Activated CD4-positive, alpha-beta memory T cell treated with anti-CD3 and anti-CD28 coated beads for 36 hours (primary cell): Measurements from ENCODE around the gene B3GAT2. TPM values are rescaled to one million over a fixed set of nuclear protein-coding genes. Genes with fewer than 3 reads are reported as not detected.

ENCODE experiments used
- CTCF ChIA-PET: fragments of 350-600 bp; sonication (Branson Sonifier 250); formaldehyde crosslinking; loops from one replicate; lab custom pipeline; 2021; ENCODE audit warnings: antibody characterized with exemption, inconsistent platforms; lab: Charles Lee
- POLR2A ChIA-PET: fragments of 350-600 bp; sonication (Branson Sonifier 250); formaldehyde crosslinking; loops from one replicate; lab custom pipeline; 2021; ENCODE audit warnings: antibody characterized with exemption; lab: Charles Lee
- DNase-seq: peaks from one replicate; pipeline ENCODE4 v3.0.0-alpha.2; 2020
- H3K27ac Mint-ChIP-seq: one replicate; pipeline ENCODE4 v1.8.0; 2021; ENCODE audit warnings: mixed read lengths
- H3K27me3 Mint-ChIP-seq: one replicate; pipeline ENCODE4 v1.8.0; 2021; ENCODE audit warnings: mixed read lengths
- H3K36me3 Mint-ChIP-seq: one replicate; pipeline ENCODE4 v1.8.0; 2021; ENCODE audit warnings: mixed read lengths
- H3K4me1 Mint-ChIP-seq: one replicate; pipeline ENCODE4 v1.8.0; 2021; ENCODE audit warnings: low read depth, mixed read lengths
- H3K4me3 Mint-ChIP-seq: one replicate; pipeline ENCODE4 v1.8.0; 2021; ENCODE audit warnings: mild to moderate bottlenecking, mixed read lengths
- H3K9me3 Mint-ChIP-seq: one replicate; pipeline ENCODE4 v1.8.0; 2021; ENCODE audit warnings: mixed read lengths
- intact Hi-C: fragments of 100-400 bp; cut with micrococcal nuclease; formaldehyde crosslinking; loops from one replicate; pipeline ENCODE4 v1.15.1; 2023
- total RNA-seq, 2 experiments: library from RNA; stranded (reverse); gene quantifications; one replicate each; pipeline ENCODE4 v1.2.3, GENCODE V29; 2021

The B3GAT2 gene
- total RNA-seq, 2 experiments from 2014 or later = 0.05 TPM

DNA sequence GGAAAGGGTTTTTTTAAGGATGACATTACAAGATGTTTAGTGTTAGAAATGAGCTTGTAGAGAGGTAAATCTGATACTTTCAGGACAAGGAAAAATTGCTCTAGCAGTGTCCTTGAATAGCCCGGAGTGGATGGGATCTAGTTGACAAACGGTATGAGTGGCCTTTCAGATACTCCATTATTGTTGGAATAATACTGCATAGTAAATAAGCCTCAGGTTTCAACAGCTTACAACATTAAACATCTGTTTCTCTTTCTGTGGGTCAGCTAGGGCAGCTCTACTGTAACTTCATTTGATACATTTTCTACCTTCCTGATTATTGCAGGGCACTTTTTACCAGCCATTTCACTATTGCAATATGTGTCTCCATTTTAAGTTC lies 118.0 kb downstream of the B3GAT2 start:
- H3K4me3 Mint-ChIP-seq = no peak overlapping the region
- no peak overlapping the region for H3K27ac Mint-ChIP-seq
- peaks cover 6% of the 10 kb centered on the region for H3K36me3 Mint-ChIP-seq
- no peak for DNase-seq
- CTCF ChIA-PET = no interaction called here
- intact Hi-C loops = no loop called here
- H3K27me3 Mint-ChIP-seq = no peaks in the 10 kb centered on the region
- no peaks in the 10 kb centered on the region for H3K9me3 Mint-ChIP-seq
- peaks cover 5% of the 10 kb centered on the region for H3K4me1 Mint-ChIP-seq
- POLR2A ChIA-PET = interaction anchor here (0.6 kb wide), 1 partner anchor 170 kb away, joined by 4 read pairs; no protein-coding TSS in a partner anchor

DNA sequence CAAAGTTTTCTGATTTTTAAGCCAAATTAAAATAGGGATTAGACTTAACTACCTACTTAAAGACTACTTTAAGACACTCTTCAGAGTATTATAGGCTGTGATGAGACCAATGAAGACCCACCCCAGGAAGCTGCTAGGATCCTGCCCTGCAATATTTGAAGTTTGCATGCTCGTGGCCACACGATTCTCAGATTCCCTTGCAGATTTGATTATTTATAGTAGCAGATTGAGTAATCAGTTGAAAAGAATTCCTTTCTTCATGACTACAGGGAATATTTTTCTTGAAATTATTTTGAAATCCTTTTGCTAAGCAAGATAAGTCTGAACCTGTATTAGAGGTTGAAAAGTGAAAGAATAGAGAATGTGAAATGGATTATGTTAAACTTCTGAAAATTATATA lies 122.3 kb downstream of the B3GAT2 start:
- Mint-ChIP-seq H3K27ac (no peak overlapping the region), H3K36me3 (peaks cover 14% of the 10 kb centered on the region), H3K4me3 (no peak overlapping the region), H3K9me3 (peaks cover 4% of the 10 kb centered on the region), H3K4me1 (peaks cover 5% of the 10 kb centered on the region), H3K27me3 (no peaks in the 10 kb centered on the region)
- intact Hi-C loops = no loop called here
- no peak for DNase-seq
- ChIA-PET CTCF (no interaction called here), POLR2A (interaction anchor here (0.6 kb wide), 1 partner anchor 96 kb away, joined by 4 read pairs; no protein-coding TSS in a partner anchor)

DNA sequence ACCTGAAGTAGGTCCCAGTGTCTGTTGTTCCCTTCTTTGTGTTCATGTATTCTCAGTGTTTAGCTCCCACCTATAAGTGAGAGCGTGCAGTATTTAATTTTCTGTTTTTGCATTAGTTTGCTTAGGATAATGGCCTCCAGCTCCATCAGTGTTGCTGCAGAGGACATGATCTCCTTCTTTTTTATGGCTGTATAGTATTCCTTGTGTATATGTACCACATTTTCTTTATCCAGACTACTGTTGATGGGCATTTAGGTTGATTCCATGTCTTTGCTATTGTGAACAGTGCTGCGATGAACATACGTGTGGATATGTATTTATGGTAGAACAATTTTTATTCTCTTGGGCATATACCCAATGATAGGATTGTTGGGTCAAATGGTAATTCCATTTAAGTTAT lies 125.4 kb downstream of the B3GAT2 start:
- Mint-ChIP-seq H3K9me3 (peaks cover 4% of the 10 kb centered on the region), H3K36me3 (peaks cover 12% of the 10 kb centered on the region), H3K4me1 (peaks cover 4% of the 10 kb centered on the region), H3K27me3 (no peaks in the 10 kb centered on the region), H3K4me3 (no peak overlapping the region), H3K27ac (no peak overlapping the region)
- intact Hi-C loops = no loop called here
- CTCF ChIA-PET = no interaction called here
- POLR2A ChIA-PET = no interaction called here
- no peak for DNase-seq

DNA sequence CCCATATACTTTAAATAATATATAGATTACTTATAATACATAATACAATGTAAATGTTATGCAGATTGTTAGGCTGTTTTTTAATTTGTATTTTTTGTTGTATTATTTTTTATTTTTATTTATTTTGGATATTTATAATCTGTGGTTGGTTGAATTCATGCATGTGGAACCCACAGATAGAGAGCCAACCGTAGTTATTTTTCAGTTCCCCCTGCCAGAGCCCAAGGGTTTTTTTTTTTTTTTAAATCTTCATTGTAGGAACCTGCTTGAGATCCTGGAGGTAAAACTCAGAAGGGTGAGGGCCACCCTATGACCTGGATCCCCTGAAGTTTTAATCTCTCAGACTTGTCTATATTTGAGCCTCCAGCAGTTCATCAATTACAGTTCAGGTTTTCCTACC lies 133.2 kb downstream of the B3GAT2 start:
- no peak for DNase-seq
- Mint-ChIP-seq H3K27me3 (no peaks in the 10 kb centered on the region), H3K36me3 (peaks cover 20% of the 10 kb centered on the region), H3K27ac (no peak overlapping the region), H3K4me3 (no peak overlapping the region), H3K4me1 (peaks cover 4% of the 10 kb centered on the region), H3K9me3 (peaks cover 18% of the 10 kb centered on the region)
- POLR2A ChIA-PET = no interaction called here
- CTCF ChIA-PET = no interaction called here
- intact Hi-C loops = no loop called here

DNA sequence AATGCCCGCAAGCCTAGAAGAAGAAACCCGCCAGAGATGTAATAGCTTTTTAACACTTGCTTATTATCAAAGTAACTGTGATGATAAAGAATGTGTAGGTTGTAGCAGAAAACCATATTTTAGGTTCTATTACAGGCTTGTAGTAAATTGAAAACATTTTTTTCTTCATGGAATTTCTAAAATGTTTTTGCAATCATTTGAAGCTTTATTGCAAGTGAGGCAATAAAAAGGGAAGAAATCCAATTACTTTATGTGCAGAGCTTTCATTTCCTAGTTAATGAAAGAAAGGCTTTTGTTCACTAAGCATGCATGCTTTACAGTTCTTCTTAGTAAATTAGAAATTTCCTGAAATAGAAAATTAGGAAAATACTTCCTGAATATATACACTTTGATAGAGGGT lies 135.1 kb downstream of the B3GAT2 start:
- Mint-ChIP-seq H3K4me1 (no peaks in the 10 kb centered on the region), H3K27ac (no peak overlapping the region), H3K36me3 (peaks cover 20% of the 10 kb centered on the region), H3K9me3 (peaks cover 18% of the 10 kb centered on the region), H3K4me3 (no peak overlapping the region), H3K27me3 (no peaks in the 10 kb centered on the region)
- no peak for DNase-seq
- intact Hi-C loops = no loop called here
- POLR2A ChIA-PET = interaction anchor here (0.5 kb wide), 1 partner anchor 17 kb away, joined by 9 read pairs; no protein-coding TSS in a partner anchor
- CTCF ChIA-PET = no interaction called here

DNA sequence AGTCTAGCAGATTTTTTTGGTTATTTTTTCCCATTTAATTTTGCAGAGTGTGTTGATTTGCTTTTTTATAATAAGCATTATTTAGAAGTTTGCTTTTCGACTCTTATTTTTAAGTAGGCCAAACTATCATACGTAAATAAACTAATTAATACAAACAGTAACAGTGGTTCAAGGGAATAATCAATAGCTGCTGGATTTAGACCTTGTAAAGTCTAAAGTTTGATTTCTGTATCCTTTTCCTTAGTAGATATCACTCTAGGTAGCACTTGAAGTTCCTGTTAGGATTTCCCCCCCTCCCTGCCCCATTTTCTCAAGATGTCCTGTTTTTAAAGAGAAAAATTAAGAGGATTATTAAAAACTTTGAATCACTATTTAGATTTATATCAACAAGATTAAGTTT lies 136.1 kb downstream of the B3GAT2 start:
- CTCF ChIA-PET = no interaction called here

DNA sequence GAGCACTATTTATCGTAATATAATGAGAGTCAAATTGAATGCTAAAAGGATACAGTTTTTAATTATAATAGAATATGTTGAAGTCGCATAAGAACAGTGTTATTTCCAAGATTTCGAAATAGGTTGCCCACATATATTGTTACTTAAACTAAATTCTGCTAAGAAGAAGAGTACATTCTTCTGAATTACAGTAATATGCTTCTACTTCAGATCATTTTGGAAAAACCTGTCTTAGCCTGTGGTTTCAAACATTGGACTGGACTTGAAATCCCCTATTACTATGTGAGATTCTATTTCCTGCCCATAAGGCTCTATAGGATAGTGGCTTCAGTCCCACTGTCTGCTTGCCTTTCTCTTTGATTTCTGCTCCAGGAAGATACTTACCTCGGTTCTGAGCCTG lies 137.2 kb downstream of the B3GAT2 start:
- CTCF ChIA-PET = no interaction called here
- DNase-seq = no peak
- peaks cover 20% of the 10 kb centered on the region for H3K36me3 Mint-ChIP-seq
- H3K4me1 Mint-ChIP-seq = no peaks in the 10 kb centered on the region
- intact Hi-C loops = no loop called here
- H3K27me3 Mint-ChIP-seq = no peaks in the 10 kb centered on the region
- no peak overlapping the region for H3K4me3 Mint-ChIP-seq
- H3K27ac Mint-ChIP-seq = no peak overlapping the region
- peaks cover 18% of the 10 kb centered on the region for H3K9me3 Mint-ChIP-seq
- POLR2A ChIA-PET = no interaction called here

More for the DNA sequence above, 136.1 kb downstream of the B3GAT2 start:
- no peak for DNase-seq
- Mint-ChIP-seq H3K9me3 (peaks cover 18% of the 10 kb centered on the region), H3K27ac (no peak overlapping the region), H3K36me3 (peaks cover 20% of the 10 kb centered on the region), H3K27me3 (no peaks in the 10 kb centered on the region), H3K4me3 (no peak overlapping the region), H3K4me1 (no peaks in the 10 kb centered on the region)
- intact Hi-C loops = no loop called here
- POLR2A ChIA-PET = no interaction called here

DNA sequence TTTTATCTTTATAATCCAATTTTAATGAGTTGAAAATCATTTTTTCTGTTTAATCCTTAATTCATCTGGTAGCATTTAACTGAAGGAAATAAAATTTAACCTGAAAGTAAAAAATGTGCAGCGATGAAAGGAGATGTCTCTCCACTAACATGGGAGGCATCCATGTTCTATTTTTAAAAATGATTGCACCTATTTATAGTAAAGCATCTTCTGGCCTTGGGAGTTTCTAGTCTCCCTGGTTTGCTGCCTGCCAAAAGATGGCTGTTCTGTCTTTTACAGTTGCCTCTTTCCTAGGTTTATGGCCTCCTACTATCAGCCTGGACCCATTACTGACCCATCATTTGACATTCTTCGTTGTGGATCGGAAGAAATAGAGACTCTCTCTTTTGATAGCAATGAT lies 143.0 kb downstream of the B3GAT2 start:
- no peak overlapping the region for H3K4me3 Mint-ChIP-seq
- ChIA-PET CTCF (no interaction called here), POLR2A (no interaction called here)
- no peak for DNase-seq
- no peaks in the 10 kb centered on the region for H3K9me3 Mint-ChIP-seq
- peaks cover 4% of the 10 kb centered on the region for H3K36me3 Mint-ChIP-seq
- no peaks in the 10 kb centered on the region for H3K4me1 Mint-ChIP-seq
- H3K27ac Mint-ChIP-seq = no peak overlapping the region
- intact Hi-C loops = no loop called here
- H3K27me3 Mint-ChIP-seq = no peaks in the 10 kb centered on the region

DNA sequence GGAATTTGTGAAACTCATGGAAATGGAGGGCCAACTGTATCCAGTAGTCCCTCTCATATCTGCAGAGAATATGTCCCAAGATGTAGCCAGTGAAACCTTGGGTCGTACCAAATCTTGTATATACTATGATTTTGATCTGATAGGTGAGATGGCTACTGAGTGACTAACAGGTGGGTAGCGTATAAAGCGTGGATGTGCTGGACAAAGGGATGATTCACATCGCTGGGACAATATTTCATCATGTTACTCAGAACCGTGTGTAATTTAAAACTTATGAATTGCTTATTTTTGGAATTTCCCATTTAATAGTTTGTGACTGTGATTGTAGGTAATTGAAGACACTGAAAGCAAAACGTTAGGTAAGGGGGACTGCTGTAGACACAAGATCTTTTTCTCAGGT lies 145.1 kb downstream of the B3GAT2 start:
- no peak overlapping the region for H3K27ac Mint-ChIP-seq
- intact Hi-C loops = no loop called here
- ChIA-PET CTCF (no interaction called here), POLR2A (no interaction called here)
- DNase-seq = no peak
- H3K4me3 Mint-ChIP-seq = no peak overlapping the region
- no peaks in the 10 kb centered on the region for H3K27me3 Mint-ChIP-seq
- no peaks in the 10 kb centered on the region for H3K9me3 Mint-ChIP-seq
- peaks cover 4% of the 10 kb centered on the region for H3K36me3 Mint-ChIP-seq
- H3K4me1 Mint-ChIP-seq = no peaks in the 10 kb centered on the region
